HK-2 (cell line): ENCODE results near the gene PKD1L1.
A peak's percentile ranks its signal among the peaks of the same experiment; 100 is the strongest.

Source experiments
- DNase-seq: peaks from one replicate; pipeline ENCODE4 v3.0.0-alpha.2; 2018; ENCODE audit not compliant: unreplicated experiment

PKD1L1 gene

DNA sequence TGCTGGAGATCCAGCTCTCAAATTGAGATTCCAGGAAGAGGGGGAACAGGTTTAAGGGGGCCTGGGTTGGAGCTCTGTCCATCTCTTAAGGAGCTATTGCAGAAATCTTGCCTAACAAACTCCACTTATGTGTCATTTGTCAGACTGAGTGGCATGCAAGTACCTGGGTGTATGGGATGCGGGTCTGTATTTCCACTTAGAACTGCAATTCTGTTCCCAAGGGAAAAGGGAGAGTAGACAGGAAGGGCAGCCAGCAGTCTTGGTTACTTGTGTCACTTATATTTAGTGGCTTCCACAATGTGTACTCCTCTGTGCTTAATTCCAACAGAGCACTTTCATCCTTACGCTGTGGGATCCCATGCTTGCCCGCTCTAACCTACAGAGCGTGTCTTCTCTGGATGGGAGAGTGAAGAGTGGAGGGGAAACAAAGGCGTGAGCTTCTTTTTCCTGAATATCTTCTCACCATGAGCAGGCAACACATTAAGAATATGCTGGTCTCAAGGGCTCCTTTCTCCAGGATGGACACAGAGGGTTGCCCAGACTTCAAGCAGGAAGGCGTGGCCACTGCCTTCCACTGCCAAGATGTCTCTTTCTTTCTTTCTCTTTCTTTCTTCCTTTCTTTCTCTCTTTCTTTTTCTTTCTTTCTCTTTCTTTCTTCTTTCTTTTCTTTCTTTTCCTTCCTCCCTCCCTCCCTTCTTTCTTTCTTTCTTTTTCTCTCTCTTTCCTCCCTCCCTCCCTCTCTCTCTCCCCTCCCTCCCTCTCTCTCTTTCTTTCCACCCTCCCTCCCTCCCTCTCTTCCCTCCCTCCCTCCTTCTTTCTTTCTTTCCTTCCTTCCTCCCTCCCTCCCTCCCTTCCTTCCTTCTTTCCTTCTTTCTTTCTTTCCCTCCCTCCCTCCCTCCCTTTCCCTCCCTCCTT is 212.6 kb downstream of the PKD1L1 start:
- no peak for DNase-seq

DNA sequence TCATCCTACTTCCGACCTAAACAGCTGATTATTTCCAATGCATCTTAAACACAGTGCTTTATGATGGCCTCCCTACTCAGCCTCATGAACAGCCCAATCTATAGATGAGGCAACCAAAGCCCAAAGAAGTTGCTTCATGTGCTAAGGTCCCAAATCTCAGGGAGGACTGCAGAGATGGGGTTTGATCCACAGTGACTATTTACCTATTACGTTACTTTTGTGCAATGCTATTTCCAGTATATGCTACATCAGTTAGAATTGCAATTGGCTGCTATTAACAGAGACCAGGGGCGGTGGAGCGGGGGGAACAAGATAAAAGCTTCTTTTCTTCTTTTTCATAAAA is 213.3 kb downstream of the PKD1L1 start:
- no peak for DNase-seq

DNA sequence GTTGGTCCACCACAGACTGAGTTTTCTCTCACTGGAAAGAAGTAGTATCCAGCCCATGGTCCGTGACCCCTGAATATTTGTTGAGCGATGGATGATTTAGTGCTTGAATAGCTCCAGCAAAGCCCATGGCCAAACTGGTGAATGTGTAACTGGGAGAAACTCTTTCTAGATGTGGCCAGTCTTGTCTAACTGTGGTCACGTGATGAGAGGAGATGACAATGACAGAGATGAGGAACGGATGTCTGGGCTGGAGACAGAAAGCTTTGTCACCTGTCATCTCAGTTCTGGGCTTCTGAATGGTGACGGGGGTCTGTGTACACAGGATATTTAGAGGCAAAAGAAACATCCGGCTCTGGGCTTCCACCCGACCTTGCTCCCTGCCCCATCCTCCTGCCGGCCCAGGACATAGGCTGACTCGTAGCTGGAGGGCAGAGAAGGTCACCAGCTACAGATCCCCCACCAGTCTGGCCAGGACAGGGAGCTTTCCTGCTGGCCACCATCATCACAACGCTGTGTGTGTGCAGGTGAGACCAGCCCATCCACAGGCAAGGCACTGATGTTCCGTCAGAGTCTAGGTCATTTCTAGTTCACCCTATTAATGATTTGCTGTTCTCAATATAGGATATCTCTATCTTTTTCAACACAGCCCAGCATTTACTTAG is 213.8 kb downstream of the PKD1L1 start:
- DNase-seq = peak; percentile 45

DNA sequence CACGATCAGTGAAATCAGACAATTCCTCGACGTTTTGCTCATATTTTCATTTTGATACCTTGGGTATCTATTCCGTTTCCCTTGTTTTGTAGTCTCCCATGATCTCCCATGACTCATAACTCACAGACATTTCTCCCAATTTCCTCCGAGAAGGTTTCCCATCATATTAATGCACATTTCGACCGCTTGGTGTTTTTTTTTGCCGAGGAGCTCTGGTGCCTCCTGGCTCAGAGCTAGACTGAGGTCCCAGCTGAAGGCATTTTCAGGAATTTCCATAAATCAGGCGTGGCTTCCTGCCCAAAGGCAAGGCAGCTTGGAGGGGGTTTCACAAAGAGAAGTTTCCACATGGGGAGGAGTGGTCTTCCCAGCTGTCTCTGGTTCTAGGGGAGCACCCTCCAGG is 218.1 kb downstream of the PKD1L1 start:
- no peak for DNase-seq

DNA sequence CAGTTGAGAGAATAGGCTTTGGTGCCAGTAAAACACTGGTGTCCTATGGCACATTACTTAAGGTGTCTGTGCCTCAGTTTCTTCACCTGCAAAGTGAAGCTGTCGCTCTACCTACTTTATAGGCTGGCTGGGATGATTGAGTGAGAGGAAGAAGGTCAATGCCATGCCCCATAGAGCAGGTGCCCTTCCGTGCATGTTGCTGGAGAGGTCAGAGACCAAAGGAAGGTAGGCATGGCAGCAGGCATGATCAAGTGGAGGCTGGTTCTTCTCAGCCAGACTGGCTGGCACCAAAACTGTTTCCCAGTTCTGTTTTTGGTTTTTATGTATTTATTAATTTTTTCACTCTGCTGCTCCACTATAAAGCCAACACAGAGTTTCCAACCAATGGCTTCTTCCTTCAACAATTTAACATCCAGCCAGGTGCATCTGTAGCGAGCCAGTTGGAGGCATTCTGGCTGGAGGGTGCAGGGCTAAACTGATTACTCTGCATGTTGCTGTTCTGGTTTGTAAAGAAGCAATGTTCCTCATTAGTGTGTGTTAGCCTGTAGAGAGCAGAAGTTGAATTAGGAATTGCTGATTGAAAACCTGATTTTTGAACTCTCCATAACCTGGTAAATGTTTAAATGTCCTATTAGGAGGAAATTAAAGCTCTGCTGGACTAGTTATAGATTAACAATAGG is 222.1 kb downstream of the PKD1L1 start:
- no peak for DNase-seq

DNA sequence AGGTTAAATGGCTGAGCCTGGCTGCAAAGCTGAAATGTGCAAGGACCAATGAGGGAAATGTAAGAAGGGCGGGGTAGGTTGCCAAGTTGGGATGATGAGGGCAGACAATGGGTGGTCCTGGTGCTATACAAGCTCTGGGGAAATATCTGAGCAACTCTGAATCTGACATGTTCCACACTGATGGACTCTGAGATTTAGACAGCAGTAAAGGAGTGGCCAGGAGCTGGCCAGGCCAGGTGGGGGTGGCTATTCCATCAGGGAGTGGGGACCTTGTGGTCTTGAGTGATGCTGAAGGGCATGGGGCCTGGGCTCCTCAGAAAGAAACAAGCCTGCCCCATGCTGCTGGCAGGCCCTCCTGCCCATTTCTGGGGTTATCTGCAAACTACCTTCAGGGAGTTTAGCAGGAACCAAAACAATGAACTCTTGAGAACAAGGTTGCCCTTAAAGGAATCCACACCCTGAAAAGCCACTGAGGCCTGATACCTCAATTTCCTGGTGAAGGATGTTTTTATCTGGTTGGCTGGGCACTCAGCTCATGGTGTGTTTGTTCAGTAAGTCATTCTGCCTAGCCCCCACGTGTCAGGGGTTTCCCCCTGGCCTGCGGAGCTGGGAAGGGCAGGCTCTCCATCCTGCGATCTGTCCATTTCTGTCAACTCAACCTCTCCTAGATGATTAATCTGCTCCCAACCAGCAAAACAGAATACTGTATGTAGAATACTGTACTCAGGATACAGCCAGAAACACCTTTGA is 223.1 kb downstream of the PKD1L1 start:
- peak; percentile 79 for DNase-seq
